Measurements from ENCODE around the gene FAM47B. TPM values are rescaled to one million over a fixed set of nuclear protein-coding genes. Genes with fewer than 3 reads are reported as not detected.

FAM47B gene
- total RNA-seq, 1 experiment from 2014 or later: not detected

- TF ChIP-seq CTCF (conservative IDR thresholded peaks at IDR 0.05): no peak
- H3K27me3 Mint-ChIP-seq (ENCODE audit: low read depth): no peaks in the 10 kb centered on the region
- Histone ChIP-seq H3K23ac (ENCODE audit: insufficient read length, low read depth, low read length) (no peak overlapping the region), H3K79me1 (ENCODE audit: insufficient read depth, low read depth, low read length, poor library complexity, severe bottlenecking) (no peaks in the 10 kb centered on the region), H4K5ac (ENCODE audit: insufficient read length, low read depth, low read length) (no peak overlapping the region), H2BK120ac (ENCODE audit: low read depth, low read length, poor library complexity, severe bottlenecking) (no peak overlapping the region), H3K79me2 (ENCODE audit: insufficient read depth, low read length) (no peaks in the 10 kb centered on the region), H3K23me2 (ENCODE audit: insufficient read length, low read depth, low read length, poor library complexity, severe bottlenecking) (no peaks in the 10 kb centered on the region), H3K27me3 (ENCODE audit: insufficient read depth, low read length) (no peaks in the 10 kb centered on the region), H3K4me1 (ENCODE audit: insufficient read depth, low read length) (no peaks in the 10 kb centered on the region), H2BK5ac (ENCODE audit: insufficient read length, low read length) (no peak overlapping the region), H3K4ac (ENCODE audit: low read depth, low read length) (no peak overlapping the region), H2BK20ac (ENCODE audit: low read depth, low read length, poor library complexity, severe bottlenecking) (no peak overlapping the region), H3K4me2 (ENCODE audit: insufficient read depth, insufficient read length, low read length) (no peak overlapping the region), H4K91ac (ENCODE audit: insufficient read length, low read depth, low read length) (no peak overlapping the region), H2BK15ac (ENCODE audit: low read depth, low read length) (no peak overlapping the region), H2AK5ac (ENCODE audit: insufficient read length, low read length) (no peak overlapping the region), H3T11ph (ENCODE audit: low read length) (no peak overlapping the region), H2BK12ac (ENCODE audit: insufficient read length, low read depth, low read length) (no peak overlapping the region), H4K8ac (replicated peaks; ENCODE audit: insufficient read length, low read depth, low read length) (no peak overlapping the region), H3K27ac (ENCODE audit: insufficient read length, low read depth, low read length) (no peak overlapping the region), H3K56ac (ENCODE audit: insufficient read length, low read depth, low read length) (no peak overlapping the region), H3K9me3 (ENCODE audit: control insufficient read depth, low read depth, low read length) (no peaks in the 10 kb centered on the region), H4K20me1 (ENCODE audit: control insufficient read depth, insufficient read depth, insufficient read length) (no peaks in the 10 kb centered on the region), H3K9ac (ENCODE audit: extremely low read depth, insufficient read length, low read length) (no peak overlapping the region), H2AFZ (ENCODE audit: low read length) (no peak overlapping the region), H3K14ac (ENCODE audit: insufficient read depth, low read length) (no peak overlapping the region), H3K18ac (ENCODE audit: insufficient read length, low read depth, low read length) (no peak overlapping the region)
- no CpG with 5 or more reads among the region's 2 CpGs for WGBS (ENCODE audit: extremely low coverage, insufficient read length, low lambda C conversion rate)
- no peaks in the 10 kb centered on the region for H3K4me1 Mint-ChIP-seq
- no peak for DNase-seq
- no peak overlapping the region for H3K27ac Mint-ChIP-seq
- no peak overlapping the region for H3K4me3 Mint-ChIP-seq
- H3K36me3 Mint-ChIP-seq (ENCODE audit: insufficient read depth in 1 of 3, low read depth in 3 of 3): no peaks in the 10 kb centered on the region
- peaks cover 9 to 61% of the 10 kb centered on the region in 2 experiments; a peak in 4 of 5 replicates for H3K9me3 Mint-ChIP-seq
These were observed 33.4 kb upstream of the FAM47B start for GRCh38 chrX:34909151-34909550.
